ENCODE data around the gene CHMP2A.

CHMP2A gene

DNA sequence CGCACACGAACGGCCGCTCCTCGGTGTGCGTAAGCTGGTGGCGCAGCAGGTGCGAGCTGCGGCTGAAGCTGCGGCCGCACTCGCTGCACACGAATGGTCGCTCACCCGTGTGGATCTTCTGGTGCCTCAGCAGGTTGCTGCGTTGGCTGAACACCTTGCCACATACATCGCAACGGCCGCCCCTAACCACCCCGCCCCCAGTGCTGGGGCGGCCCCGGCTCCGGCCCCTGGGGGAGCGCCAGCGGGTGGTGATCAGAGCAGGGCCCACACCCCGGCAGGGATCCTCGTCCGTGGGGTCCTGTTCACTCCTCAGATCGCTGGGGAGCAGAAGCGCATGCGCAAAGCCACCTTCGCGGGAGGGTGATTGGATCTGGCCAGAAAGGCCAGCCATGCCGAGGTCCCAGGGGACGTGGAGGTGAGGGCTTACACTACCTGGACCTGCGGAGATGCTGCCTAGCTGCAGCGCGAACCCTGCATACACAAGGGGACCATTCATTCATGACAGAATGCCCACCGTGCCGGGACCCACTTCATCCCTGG is 8.2 kb upstream of the CHMP2A start:
- in situ Hi-C loops (cut with HindIII; ENCODE audit: low pct_ligation_motif_present, low sequenced_read_pairs) = no loop called here
- TF ChIP-seq, protein P1, sequence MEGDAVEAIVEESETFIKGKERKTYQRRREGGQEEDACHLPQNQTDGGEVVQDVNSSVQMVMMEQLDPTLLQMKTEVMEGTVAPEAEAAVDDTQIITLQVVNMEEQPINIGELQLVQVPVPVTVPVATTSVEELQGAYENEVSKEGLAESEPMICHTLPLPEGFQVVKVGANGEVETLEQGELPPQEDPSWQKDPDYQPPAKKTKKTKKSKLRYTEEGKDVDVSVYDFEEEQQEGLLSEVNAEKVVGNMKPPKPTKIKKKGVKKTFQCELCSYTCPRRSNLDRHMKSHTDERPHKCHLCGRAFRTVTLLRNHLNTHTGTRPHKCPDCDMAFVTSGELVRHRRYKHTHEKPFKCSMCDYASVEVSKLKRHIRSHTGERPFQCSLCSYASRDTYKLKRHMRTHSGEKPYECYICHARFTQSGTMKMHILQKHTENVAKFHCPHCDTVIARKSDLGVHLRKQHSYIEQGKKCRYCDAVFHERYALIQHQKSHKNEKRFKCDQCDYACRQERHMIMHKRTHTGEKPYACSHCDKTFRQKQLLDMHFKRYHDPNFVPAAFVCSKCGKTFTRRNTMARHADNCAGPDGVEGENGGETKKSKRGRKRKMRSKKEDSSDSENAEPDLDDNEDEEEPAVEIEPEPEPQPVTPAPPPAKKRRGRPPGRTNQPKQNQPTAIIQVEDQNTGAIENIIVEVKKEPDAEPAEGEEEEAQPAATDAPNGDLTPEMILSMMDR (IDR thresholded peaks at IDR 0.05; ENCODE audit: low read depth, low read length, missing control alignments) = no peak
- peaks cover 3% of the 10 kb centered on the region for H3K36me3 ChIP-seq (replicated peaks)
- H3K4me3 ChIP-seq (ENCODE audit: low read depth, low read length) = peak overlapping the region; percentile 3
- no peak overlapping the region for H3K27ac ChIP-seq
- DNase-seq = no peak
- H3K27me3 ChIP-seq (replicated peaks) = no peaks in the 10 kb centered on the region

- Histone ChIP-seq H3K27me3 (replicated peaks) (no peaks in the 10 kb centered on the region), H3K4me3 (ENCODE audit: low read depth, low read length) (peak overlapping the region; percentile 26), H3K36me3 (replicated peaks) (peaks cover 3% of the 10 kb centered on the region), H3K27ac (no peak overlapping the region)
- in situ Hi-C loops (cut with HindIII; ENCODE audit: low pct_ligation_motif_present, low sequenced_read_pairs) = no loop called here
- TF ChIP-seq, protein P1 (IDR thresholded peaks at IDR 0.05; ENCODE audit: low read depth, low read length, missing control alignments) = no peak
- DNase-seq = no peak
Observed at GRCh38 chr19:58562122-58563033, 7.5 kb upstream of the CHMP2A start.

GRCh38 chr19:58561373-58562121 is 6.6 kb upstream of the CHMP2A start:
- no peak overlapping the region for H3K4me3 ChIP-seq (ENCODE audit: low read depth, low read length)
- peaks cover 4% of the 10 kb centered on the region for H3K36me3 ChIP-seq (replicated peaks)
- no peaks in the 10 kb centered on the region for H3K27me3 ChIP-seq (replicated peaks)
- in situ Hi-C loops (cut with HindIII; ENCODE audit: low pct_ligation_motif_present, low sequenced_read_pairs) = no loop called here
- no peak for DNase-seq
- TF ChIP-seq, protein P1 (IDR thresholded peaks at IDR 0.05; ENCODE audit: low read depth, low read length, missing control alignments) = no peak
- no peak overlapping the region for H3K27ac ChIP-seq

DNA sequence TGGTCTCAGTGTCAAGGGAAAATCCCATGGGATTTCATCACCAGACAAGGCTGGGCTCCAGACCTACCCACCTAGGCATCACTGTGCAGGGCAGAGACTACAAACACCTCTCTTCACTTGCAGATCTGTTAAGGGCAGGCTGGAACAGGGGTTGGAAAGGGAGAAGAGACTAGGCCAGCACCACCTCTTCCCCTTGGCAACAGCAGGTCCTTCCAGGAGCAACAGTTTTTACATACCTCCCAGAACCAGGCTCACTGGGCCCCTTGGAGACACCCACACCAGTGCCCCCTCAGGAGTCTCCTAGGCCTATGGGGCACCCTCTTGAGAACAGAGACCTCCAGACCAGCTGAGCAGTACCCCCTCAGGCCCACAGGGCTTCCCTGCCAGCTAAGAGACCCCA is 6.0 kb upstream of the CHMP2A start:
- in situ Hi-C loops (cut with HindIII; ENCODE audit: low pct_ligation_motif_present, low sequenced_read_pairs) = no loop called here
- H3K27ac ChIP-seq = no peak overlapping the region
- no peaks in the 10 kb centered on the region for H3K27me3 ChIP-seq (replicated peaks)
- TF ChIP-seq, protein P1 (IDR thresholded peaks at IDR 0.05; ENCODE audit: low read depth, low read length, missing control alignments) = no peak
- no peak overlapping the region for H3K4me3 ChIP-seq (ENCODE audit: low read depth, low read length)
- H3K36me3 ChIP-seq (replicated peaks) = peaks cover 10% of the 10 kb centered on the region
- DNase-seq = no peak

DNA sequence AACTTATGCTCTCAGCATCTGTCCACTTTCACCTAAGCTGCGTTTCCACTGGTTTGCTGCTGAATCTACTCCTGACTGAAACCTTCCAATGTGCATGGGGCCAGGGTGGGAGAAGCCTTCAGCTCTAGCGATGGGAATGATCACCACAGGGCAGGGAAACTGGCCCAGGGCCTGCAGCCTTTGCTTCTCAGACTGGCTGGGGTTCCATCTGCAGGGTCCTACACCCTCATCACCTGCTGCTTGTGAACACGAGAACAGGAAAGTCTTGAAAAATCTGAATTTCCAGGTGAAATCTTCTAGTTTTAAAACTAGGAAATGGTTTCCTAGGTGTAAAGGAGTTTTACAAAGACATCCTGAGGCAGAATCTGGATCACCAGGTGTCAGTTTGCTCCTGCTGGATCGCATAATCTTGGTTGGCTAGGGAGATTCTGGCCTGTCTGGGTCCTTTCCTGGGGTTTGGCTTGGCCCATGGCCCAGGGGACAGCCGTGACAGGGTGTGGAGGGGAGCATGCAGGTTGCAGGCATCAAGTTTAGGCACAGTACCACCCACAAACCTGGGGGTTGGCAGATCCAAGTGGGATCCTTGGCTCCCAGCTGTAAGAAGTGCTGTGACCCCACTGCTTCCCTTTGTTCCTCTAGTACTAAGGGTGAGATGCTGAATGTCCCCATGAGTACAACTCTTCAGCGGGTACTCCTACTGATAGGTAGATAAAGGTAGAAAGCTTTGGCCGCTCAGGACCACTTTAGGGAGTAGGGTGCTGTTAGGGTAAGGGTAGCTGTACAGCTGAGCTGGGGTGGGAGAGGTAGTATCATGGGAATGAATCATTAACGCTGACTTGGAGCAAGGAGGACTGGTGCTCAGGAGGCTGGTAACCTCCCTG is 5.3 kb upstream of the CHMP2A start:
- no peak overlapping the region for H3K27ac ChIP-seq

More for the DNA sequence above, 5.3 kb upstream of the CHMP2A start:
- in situ Hi-C loops (cut with HindIII; ENCODE audit: low pct_ligation_motif_present, low sequenced_read_pairs) = no loop called here
- peaks cover 15% of the 10 kb centered on the region for H3K36me3 ChIP-seq (replicated peaks)
- H3K4me3 ChIP-seq (ENCODE audit: low read depth, low read length) = peak overlapping the region; percentile 92
- H3K27me3 ChIP-seq (replicated peaks) = no peaks in the 10 kb centered on the region
- no peak for DNase-seq
- TF ChIP-seq, protein P1 (IDR thresholded peaks at IDR 0.05; ENCODE audit: low read depth, low read length, missing control alignments) = no peak

Measured in brain microvascular endothelial cell (primary cell).